H1 (cell line): ENCODE results near the gene GRID1. TPM values are rescaled to one million over a fixed set of nuclear protein-coding genes. Genes with fewer than 3 reads are reported as not detected.

Source experiments
- CTCF ChIA-PET: fragments of 300-600 bp; sonication (Branson Sonifier 250); formaldehyde crosslinking; loops from one replicate; lab custom pipeline; 2021; ENCODE audit not compliant: partially characterized antibody; lab: Charles Lee
- POLR2A ChIA-PET: fragments of 300-600 bp; sonication (Branson Sonifier 250); formaldehyde crosslinking; loops from one replicate; lab custom pipeline; 2021; ENCODE audit warnings: inconsistent platforms; ENCODE audit not compliant: partially characterized antibody; lab: Charles Lee
- DNase-seq, 2 experiments: peaks; one replicate each; pipeline versions ENCODE4 v3.0.0 to v3.0.0-alpha.2; 2010 to 2022; ENCODE audit warnings: low spot score in 2 of 2, low read depth in 1 of 2, mixed read lengths in 1 of 2
- FAIRE-seq: peaks from 2 replicates; lab custom pipeline; 2011; peaks lifted over from hg19 to GRCh38; lab: Jason Lieb, UNC
- H2AFZ ChIP-seq: 2 replicates; pipeline ENCODE4 v1.8.1; 2012; ENCODE audit warnings: low read length, inconsistent platforms
- H2AK5ac ChIP-seq: 2 replicates; pipeline ENCODE4 v1.6.1; 2013; ENCODE audit warnings: low read depth, low read length
- H2BK120ac ChIP-seq: replicated peaks from 2 replicates; pipeline ENCODE3; 2013; ENCODE audit warnings: low read depth, low read length, inconsistent platforms
- H2BK12ac ChIP-seq: 2 replicates; pipeline ENCODE4 v1.6.1; 2013; ENCODE audit warnings: low read depth, low read length
- H2BK15ac ChIP-seq: 2 replicates; pipeline ENCODE4 v1.6.1; 2013; ENCODE audit warnings: low read length
- H2BK20ac ChIP-seq: 2 replicates; pipeline ENCODE4 v1.6.1; 2013; ENCODE audit warnings: low read length
- H2BK5ac ChIP-seq: 2 replicates; pipeline ENCODE4 v1.6.1; 2013; ENCODE audit warnings: low read depth, low read length
- H3K14ac ChIP-seq: 2 replicates; pipeline ENCODE4 v1.6.1; 2013; ENCODE audit warnings: inconsistent platforms; ENCODE audit not compliant: insufficient read length
- H3K18ac ChIP-seq: 2 replicates; pipeline ENCODE4 v1.6.1; 2013; ENCODE audit warnings: low read length; ENCODE audit errors: extremely low read depth
- H3K23ac ChIP-seq: 2 replicates; pipeline ENCODE4 v1.6.1; 2013; ENCODE audit warnings: inconsistent platforms; ENCODE audit not compliant: insufficient read length
- H3K23me2 ChIP-seq: 2 replicates; pipeline ENCODE4 v1.6.1; 2013; ENCODE audit warnings: low read depth, low read length
- H3K27ac ChIP-seq: 2 replicates; pipeline ENCODE4 v1.6.1; 2011; ENCODE audit warnings: low read depth, low read length, inconsistent platforms
- H3K27me3 ChIP-seq, 4 experiments: replicated peaks in 1 of 4; 1 replicate in 1 of 4; 2 replicates in 3 of 4; pipeline versions ENCODE4 v1.6.1 to v1.8.1; 2011 to 2013; ENCODE audit warnings: low read length in 3 of 4, mild to moderate bottlenecking in 3 of 4, inconsistent platforms in 2 of 4, mixed read lengths in 2 of 4, moderate library complexity in 1 of 4; ENCODE audit not compliant: control insufficient read depth in 3 of 4, insufficient read depth in 3 of 4; ENCODE audit errors: extremely low read depth in 1 of 4
- H3K36me3 ChIP-seq, 4 experiments: 2 replicates each; pipeline versions ENCODE4 v1.6.1 to v1.8.1; 2011 to 2013; ENCODE audit warnings: mild to moderate bottlenecking in 4 of 4, low read length in 3 of 4, moderate library complexity in 2 of 4, control low read depth in 1 of 4, inconsistent platforms in 1 of 4; ENCODE audit not compliant: insufficient read depth in 4 of 4, control insufficient read depth in 2 of 4
- H3K4ac ChIP-seq: replicated peaks from 2 replicates; pipeline ENCODE3; 2013; ENCODE audit warnings: low read length, low read depth, mixed read lengths, inconsistent platforms; ENCODE audit not compliant: insufficient read length
- H3K4me1 ChIP-seq, 4 experiments: replicated peaks in 1 of 4; 1 replicate in 1 of 4; 2 replicates in 3 of 4; pipeline versions ENCODE4 v1.6.1 to v1.8.1; 2011 to 2013; ENCODE audit warnings: low read length in 3 of 4, inconsistent platforms in 2 of 4, mixed read lengths in 1 of 4; ENCODE audit not compliant: insufficient read depth in 4 of 4, control insufficient read depth in 3 of 4
- H3K4me2 ChIP-seq, 2 experiments: 2 replicates each; pipeline versions ENCODE4 v1.6.1 to v1.8.1; 2011 to 2013; ENCODE audit warnings: low read depth in 2 of 2, low read length in 2 of 2, control low read depth in 1 of 2, inconsistent platforms in 1 of 2, mild to moderate bottlenecking in 1 of 2; ENCODE audit not compliant: insufficient read depth in 1 of 2
- H3K4me3 ChIP-seq, 4 experiments: fragments of 200-600, 300-600 bp in 1 of 4; sonication (generic), shearing (Covaris generic), sonication (Bioruptor Twin) in 1 of 4; 2 replicates each; pipeline versions ENCODE4 v1.5.1 to v1.8.1; 2011 to 2016; ENCODE audit warnings: low read length in 4 of 4, low read depth in 3 of 4, control low read depth in 2 of 4, inconsistent platforms in 2 of 4, mild to moderate bottlenecking in 2 of 4, mixed read lengths in 1 of 4, moderate library complexity in 1 of 4; ENCODE audit not compliant: insufficient read depth in 2 of 4; ENCODE audit errors: extremely low read depth in 1 of 4
- H3K56ac ChIP-seq: replicated peaks from 2 replicates; pipeline ENCODE3; 2013; ENCODE audit warnings: low read depth, mild to moderate bottlenecking, mixed read lengths, low read length, inconsistent platforms; ENCODE audit not compliant: insufficient read length
- H3K79me1 ChIP-seq: 2 replicates; pipeline ENCODE4 v1.6.1; 2013; ENCODE audit warnings: low read depth, low read length, control low read depth
- H3K79me2 ChIP-seq, 2 experiments: 2 replicates each; pipeline versions ENCODE4 v1.6.1 to v1.8.1; 2012 to 2013; ENCODE audit warnings: low read length in 2 of 2, mild to moderate bottlenecking in 2 of 2, inconsistent platforms in 1 of 2; ENCODE audit not compliant: insufficient read depth in 2 of 2, control insufficient read depth in 1 of 2
- H3K9ac ChIP-seq, 4 experiments: replicated peaks in 1 of 4; 1 replicate in 1 of 4; 2 replicates in 3 of 4; pipeline versions ENCODE4 v1.6.1 to v1.8.1; 2011 to 2013; ENCODE audit warnings: low read depth in 3 of 4, low read length in 3 of 4, control low read depth in 2 of 4, mild to moderate bottlenecking in 2 of 4, moderate library complexity in 2 of 4, inconsistent platforms in 1 of 4; ENCODE audit errors: extremely low read depth in 1 of 4
- H3K9me3 ChIP-seq, 2 experiments: 2 replicates each; pipeline versions ENCODE4 v1.6.1 to v1.8.1; 2012 to 2013; ENCODE audit warnings: mild to moderate bottlenecking in 2 of 2, moderate library complexity in 2 of 2, control low read depth in 1 of 2, inconsistent platforms in 1 of 2, low read depth in 1 of 2, low read length in 1 of 2, mixed read lengths in 1 of 2; ENCODE audit not compliant: insufficient read depth in 2 of 2
- H4K20me1 ChIP-seq, 2 experiments: replicated peaks in 1 of 2; 2 replicates each; pipeline versions ENCODE3 to v1.8.1; 2011 to 2013; ENCODE audit warnings: inconsistent platforms in 2 of 2, low read length in 2 of 2, mild to moderate bottlenecking in 1 of 2; ENCODE audit not compliant: insufficient read depth in 2 of 2, control insufficient read depth in 1 of 2
- H4K5ac ChIP-seq: 2 replicates; pipeline ENCODE4 v1.6.1; 2013; ENCODE audit warnings: low read length, low read depth, mixed read lengths, inconsistent platforms; ENCODE audit not compliant: insufficient read length
- H4K8ac ChIP-seq: 2 replicates; pipeline ENCODE4 v1.8.0; 2013; ENCODE audit warnings: mild to moderate bottlenecking, moderate library complexity, low read length, inconsistent platforms; ENCODE audit not compliant: insufficient read depth; ENCODE audit errors: extremely low read depth
- H4K91ac ChIP-seq: replicated peaks from 2 replicates; pipeline ENCODE3; 2013; ENCODE audit warnings: low read length, mixed read lengths, inconsistent platforms; ENCODE audit not compliant: insufficient read length
- BRCA1 ChIP-seq: IDR thresholded peaks from 2 replicates; pipeline ENCODE4 v1.6.1; 2012; ENCODE audit warnings: low read depth, low read length, improper control_type of control experiment
- MAFK ChIP-seq: IDR thresholded peaks from 2 replicates; pipeline ENCODE4 v1.6.1; 2012; ENCODE audit warnings: low read depth, mild to moderate bottlenecking, improper control_type of control experiment, low read length
- NRF1 ChIP-seq: IDR thresholded peaks from 2 replicates; pipeline ENCODE4 v1.6.1; 2011; ENCODE audit warnings: mild to moderate bottlenecking, low read depth, low read length, improper control_type of control experiment
- POLR2A ChIP-seq, 2 experiments: IDR thresholded peaks; 1 replicate in 1 of 2; 2 replicates in 1 of 2; pipeline ENCODE4 v1.6.1; 2011; ENCODE audit warnings: low read depth in 2 of 2, low read length in 2 of 2, mild to moderate bottlenecking in 2 of 2; ENCODE audit errors: control extremely low read depth in 1 of 2
- RBBP5 ChIP-seq: IDR thresholded peaks from 2 replicates; pipeline ENCODE4 v1.7.1; 2012; ENCODE audit warnings: low read depth, mild to moderate bottlenecking, inconsistent platforms, low read length, moderate library complexity, borderline replicate concordance
- RFX5 ChIP-seq: IDR thresholded peaks from 2 replicates; pipeline ENCODE4 v1.6.1; 2011; ENCODE audit warnings: low read depth, low read length, improper control_type of control experiment, borderline replicate concordance
- SAP30 ChIP-seq: fragments of 300-600 bp; sonication (generic); IDR thresholded peaks from 2 replicates; pipeline ENCODE4 v1.7.1; 2012; ENCODE audit warnings: low read length, moderate library complexity, mild to moderate bottlenecking, inconsistent platforms; ENCODE audit not compliant: insufficient read depth, insufficient replicate concordance
- SRF ChIP-seq: IDR thresholded peaks from 2 replicates; pipeline ENCODE4 v1.6.1; 2011; ENCODE audit warnings: mild to moderate bottlenecking, low read depth, low read length, moderate library complexity
- SUZ12 ChIP-seq: fragments of 200-600 bp; sonication (generic); IDR thresholded peaks from 2 replicates; pipeline ENCODE4 v1.6.1; 2012; ENCODE audit warnings: mild to moderate bottlenecking, inconsistent platforms, low read length, moderate library complexity, mixed read lengths
- TAF1 ChIP-seq: IDR thresholded peaks from 2 replicates; pipeline ENCODE4 v1.6.1; 2011; ENCODE audit warnings: mild to moderate bottlenecking, low read depth, low read length
- WGBS, 2 experiments: shearing (Covaris generic) in 1 of 2; methylation state at CpG; one replicate each; pipeline versions ENCODE4 v1.1.6 to v1.1.7; 2013 to 2015; ENCODE audit warnings: low lambda C conversion rate in 2 of 2, mixed read lengths in 2 of 2, inconsistent platforms in 1 of 2, low coverage in 1 of 2, missing lambda C conversion rate in 1 of 2; ENCODE audit not compliant: insufficient replicate concordance in 2 of 2, insufficient coverage in 1 of 2, insufficient read length in 1 of 2; ENCODE audit errors: extremely low coverage in 1 of 2, missing lambda C conversion rate in 1 of 2; 5-methylcytosine and 5-hydroxymethylcytosine counted together
- polyA plus RNA-seq, 7 experiments: library from polyadenylated mRNA; depleted of rRNA in 3 of 7; stranded (reverse) in 5 of 7; unstranded in 2 of 7; fragments of >200 nt in 5 of 7; fragments of 200-250 nt in 2 of 7; gene quantifications; 1 replicate in 5 of 7; 2 replicates in 1 of 7; 4 replicates in 1 of 7; pipeline versions ENCODE4 v1.2.1 to v1.2.3, GENCODE V29; 2011 to 2013; ENCODE audit warnings: missing spikeins in 2 of 7, mixed read lengths in 2 of 7
- total RNA-seq: library from RNA; stranded (reverse); fragmentation: NEBNext Ultra II Directional; extraction: Animal tissue kit (Norgen Biotek cat#: 25700); gene quantifications from 2 replicates; pipeline ENCODE4 v1.2.1, GENCODE V29; 2021
- TF ChIP-seq, protein P1 (sequence below): IDR thresholded peaks from 2 replicates; pipeline ENCODE4 v1.6.1; 2012; ENCODE audit warnings: low read length, inconsistent platforms

GRID1 gene
- total and polyA plus RNA-seq, 2 of the 8 experiments (the other 6 are each of a cell fraction or from before 2014, with no cell fraction given), result 0.22 to 0.30 TPM

DNA sequence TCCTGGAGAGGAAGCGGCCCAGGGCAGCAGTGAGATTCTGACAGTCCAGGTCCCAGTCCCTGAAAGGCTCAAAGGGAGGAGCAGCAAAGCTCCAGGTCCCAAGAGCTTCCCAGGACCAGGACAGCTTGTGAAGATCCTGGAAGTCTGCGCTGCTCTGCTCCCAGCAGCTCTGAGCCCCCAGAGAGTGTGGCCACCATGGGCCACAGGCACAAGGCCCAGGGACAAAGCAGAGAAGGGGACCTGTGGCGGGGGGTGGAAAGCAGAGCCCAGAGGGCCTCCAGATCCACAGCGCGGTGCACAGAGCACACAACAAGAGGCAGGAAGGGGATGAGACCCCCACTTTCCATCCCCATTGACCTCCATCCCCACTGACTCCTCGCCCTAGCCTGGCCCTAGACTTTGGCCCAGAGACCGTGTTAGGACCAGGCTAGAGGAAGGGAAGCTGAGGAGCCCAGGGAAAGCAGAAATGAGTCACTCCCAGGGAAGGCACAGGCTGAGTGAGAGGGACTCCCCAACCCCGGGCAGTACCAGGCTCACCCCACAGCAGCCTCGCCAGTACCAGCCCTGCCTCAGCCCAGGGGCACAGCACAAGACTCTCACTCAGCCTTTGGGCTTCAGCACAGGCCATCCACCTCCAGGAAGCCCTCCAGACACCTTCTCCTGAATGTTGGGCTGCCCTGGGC lies 75.5 kb downstream of the GRID1 start:
- DNase-seq (peak in 1 of 2 experiments; percentile 39), FAIRE-seq (no peak)
- WGBS, 2 experiments, result 80% methylated on average over 7 of the region's 9 CpGs; no CpG with 5 or more reads in 1 of the 2 experiments
- Histone ChIP-seq H3K23ac (no peak overlapping the region), H4K20me1 (no peaks in the 10 kb centered on the region), H3K4ac (no peak overlapping the region), H3K56ac (no peak overlapping the region), H2AK5ac (no peak overlapping the region), H3K14ac (no peak overlapping the region), H2BK120ac (no peak overlapping the region), H3K4me1 (peaks cover 0 to 19% (median 15%) of the 10 kb centered on the region in 4 experiments; a peak in 6 of 7 replicates), H3K79me2 (no peaks in the 10 kb centered on the region), H4K5ac (no peak overlapping the region), H3K23me2 (peaks cover 3% of the 10 kb centered on the region; the same call in 1 of the 2 replicates), H3K36me3 (no peaks in the 10 kb centered on the region), H3K4me2 (no peak overlapping the region), H4K91ac (peak overlapping the region; percentile 72), H3K4me3 (no peak overlapping the region), H4K8ac (no peak overlapping the region; the same call in 1 of the 2 replicates), H3K79me1 (no peaks in the 10 kb centered on the region), H2BK20ac (peak overlapping the region; percentile 48), H2AFZ (no peak overlapping the region), H3K27ac (no peak overlapping the region), H3K9me3 (no peaks in the 10 kb centered on the region), H2BK15ac (peak overlapping the region; percentile 81), H2BK5ac (no peak overlapping the region; the same call in 1 of the 2 replicates), H3K27me3 (peaks cover 0 to 4% (median 2%) of the 10 kb centered on the region in 4 experiments; a peak in 3 of 7 replicates), H3K9ac (no peak overlapping the region), H2BK12ac (peak overlapping the region; percentile 68; the same call in 1 of the 2 replicates), H3K18ac (no peak overlapping the region; the same call in none of the 2 replicates)
- CTCF ChIA-PET, result interaction anchor here (0.6 to 10.5 kb wide), 15 partner anchors 11 to 192 kb away, joined by 3 to 137 read pairs (median 4); no protein-coding TSS in a partner anchor
- POLR2A ChIA-PET, result interaction anchor here (0.7 kb wide), 1 partner anchor 33 kb away, joined by 3 read pairs; no protein-coding TSS in a partner anchor
- no peak for TF ChIP-seq SRF
- TF ChIP-seq SUZ12, result no peak
- TF ChIP-seq TAF1, result no peak
- TF ChIP-seq, protein P1, sequence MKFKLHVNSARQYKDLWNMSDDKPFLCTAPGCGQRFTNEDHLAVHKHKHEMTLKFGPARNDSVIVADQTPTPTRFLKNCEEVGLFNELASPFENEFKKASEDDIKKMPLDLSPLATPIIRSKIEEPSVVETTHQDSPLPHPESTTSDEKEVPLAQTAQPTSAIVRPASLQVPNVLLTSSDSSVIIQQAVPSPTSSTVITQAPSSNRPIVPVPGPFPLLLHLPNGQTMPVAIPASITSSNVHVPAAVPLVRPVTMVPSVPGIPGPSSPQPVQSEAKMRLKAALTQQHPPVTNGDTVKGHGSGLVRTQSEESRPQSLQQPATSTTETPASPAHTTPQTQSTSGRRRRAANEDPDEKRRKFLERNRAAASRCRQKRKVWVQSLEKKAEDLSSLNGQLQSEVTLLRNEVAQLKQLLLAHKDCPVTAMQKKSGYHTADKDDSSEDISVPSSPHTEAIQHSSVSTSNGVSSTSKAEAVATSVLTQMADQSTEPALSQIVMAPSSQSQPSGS, result no peak
- no peak for TF ChIP-seq POLR2A (IDR thresholded peaks at IDR 0.05; ENCODE audit: control extremely low read depth in 1 of 2, low read depth in 2 of 2, low read length in 2 of 2)
- no peak for TF ChIP-seq SAP30
- TF ChIP-seq RBBP5, result no peak
- no peak for TF ChIP-seq NRF1
- no peak for TF ChIP-seq RFX5
- no peak for TF ChIP-seq BRCA1
- no peak for TF ChIP-seq MAFK
